NK-92 (cell line): ENCODE data around the gene ODAD3.

Experiments
- DNase-seq: peaks from one replicate; lab custom pipeline; 2025; ENCODE audit not compliant: unreplicated experiment; lab: John Stamatoyannopoulos, UW

The ODAD3 gene

DNA sequence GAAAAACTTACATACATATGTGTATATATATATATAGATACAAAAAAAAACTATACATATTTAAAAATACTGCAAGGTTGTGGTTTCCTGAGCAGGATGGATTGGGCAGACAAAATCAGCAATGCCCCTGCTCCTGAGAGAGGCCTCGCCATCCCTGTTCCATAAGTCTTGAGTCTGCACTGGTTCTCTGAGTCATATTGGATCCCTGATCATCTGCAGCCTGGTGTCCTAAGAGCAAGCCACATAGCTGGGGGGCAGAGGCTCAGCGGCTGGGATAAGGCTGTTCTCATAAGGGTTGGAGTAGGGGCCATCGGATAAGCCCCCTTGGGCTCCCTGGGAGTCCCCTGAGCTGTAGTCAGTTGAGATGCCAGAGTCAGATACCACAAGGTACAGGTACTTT lies 57.2 kb downstream of the ODAD3 start:
- no peak for DNase-seq

DNA sequence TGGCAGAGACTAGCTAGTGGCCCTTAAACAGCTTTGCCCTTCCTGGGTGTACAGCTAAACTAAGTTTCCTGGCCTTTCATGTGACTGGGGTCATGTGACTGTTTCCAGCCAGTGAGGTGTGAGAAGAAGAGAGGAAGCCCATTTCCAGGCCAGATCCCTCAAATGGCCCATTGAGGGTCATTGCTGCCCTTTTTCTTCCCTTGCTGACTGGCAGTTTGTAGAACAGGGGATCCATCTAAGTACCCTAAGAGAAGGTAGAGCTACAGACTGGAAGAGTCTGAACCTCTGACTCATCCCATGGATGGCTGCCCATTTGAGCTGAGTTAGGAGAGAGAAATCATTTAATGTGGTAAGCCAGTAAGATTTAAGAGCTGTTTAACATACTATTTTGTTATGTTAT lies 57.7 kb downstream of the ODAD3 start:
- DNase-seq = no peak

DNA sequence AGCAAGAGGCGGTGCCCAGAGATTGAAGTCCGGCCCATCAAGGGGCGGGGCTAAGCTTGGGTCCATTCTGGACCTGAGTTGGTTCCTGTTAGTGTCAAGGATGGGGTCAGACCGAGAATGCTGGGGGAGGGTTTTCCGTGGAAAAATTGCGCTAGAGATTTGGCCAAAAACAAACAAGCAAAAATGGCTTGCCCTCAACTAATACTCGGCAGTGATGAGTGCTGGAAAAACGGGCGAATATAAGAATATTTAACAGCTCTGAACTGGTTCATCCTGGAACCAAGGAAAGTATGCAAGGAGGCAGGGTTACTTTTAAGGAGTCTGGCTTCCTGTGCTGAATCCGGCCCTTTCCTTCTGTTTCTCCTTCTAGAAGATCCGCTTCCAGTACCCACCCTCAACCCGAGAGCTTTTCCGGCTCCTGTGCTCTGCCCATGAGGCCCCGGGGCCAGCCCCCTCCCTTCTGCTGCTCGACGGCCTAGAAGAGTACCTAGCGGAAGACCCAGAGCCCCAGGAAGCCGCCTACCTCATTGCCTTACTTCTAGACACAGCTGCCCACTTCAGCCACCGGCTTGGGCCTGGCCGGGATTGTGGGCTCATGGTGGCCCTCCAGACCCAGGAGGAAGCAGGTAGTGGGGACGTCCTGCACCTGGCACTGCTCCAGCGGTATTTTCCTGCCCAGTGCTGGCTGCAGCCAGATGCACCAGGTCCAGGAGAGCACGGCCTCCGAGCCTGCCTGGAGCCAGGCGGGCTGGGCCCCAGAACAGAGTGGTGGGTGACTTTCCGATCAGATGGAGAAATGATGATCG lies 59.6 kb downstream of the ODAD3 start:
- DNase-seq = no peak

DNA sequence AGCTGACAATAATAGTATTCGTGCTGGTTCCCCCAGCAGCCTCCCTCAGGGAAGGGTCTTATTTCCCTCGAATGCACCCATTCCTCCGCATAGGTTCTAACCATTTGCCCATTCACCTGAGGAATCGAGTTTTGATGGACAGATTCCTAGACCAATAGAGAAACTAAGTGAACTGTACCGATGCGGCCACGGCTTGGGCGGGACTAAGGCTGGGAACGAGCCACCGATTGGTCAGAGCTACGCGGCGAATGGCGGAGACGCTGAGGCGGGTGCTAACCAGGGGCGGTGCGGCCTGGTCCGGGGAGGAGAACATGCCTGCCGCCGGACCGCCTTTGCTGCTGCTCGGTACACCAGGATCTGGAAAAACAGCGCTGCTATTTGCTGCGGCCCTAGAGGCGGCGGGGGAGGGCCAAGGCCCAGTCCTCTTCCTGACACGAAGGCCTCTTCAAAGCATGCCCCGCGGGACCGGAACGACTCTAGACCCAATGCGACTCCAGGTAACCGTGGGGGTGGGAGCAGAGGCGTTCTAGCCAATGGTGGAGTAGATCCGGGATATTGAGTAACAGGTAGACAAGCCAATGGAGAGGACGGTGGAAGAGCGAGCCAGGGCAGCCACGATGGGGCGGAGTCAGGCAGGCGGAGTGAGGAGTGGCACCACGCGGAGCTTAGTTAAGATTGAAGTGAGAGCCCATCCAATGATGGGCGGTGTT lies 60.3 kb downstream of the ODAD3 start, which contains the start of gene SWSAP1:
TSS of gene SWSAP1 (plus strand) at position 234 of the 710 bp plus-strand sequence. CDS start at position 249, 15 bp downstream.
- DNase-seq = peak; percentile 91

DNA sequence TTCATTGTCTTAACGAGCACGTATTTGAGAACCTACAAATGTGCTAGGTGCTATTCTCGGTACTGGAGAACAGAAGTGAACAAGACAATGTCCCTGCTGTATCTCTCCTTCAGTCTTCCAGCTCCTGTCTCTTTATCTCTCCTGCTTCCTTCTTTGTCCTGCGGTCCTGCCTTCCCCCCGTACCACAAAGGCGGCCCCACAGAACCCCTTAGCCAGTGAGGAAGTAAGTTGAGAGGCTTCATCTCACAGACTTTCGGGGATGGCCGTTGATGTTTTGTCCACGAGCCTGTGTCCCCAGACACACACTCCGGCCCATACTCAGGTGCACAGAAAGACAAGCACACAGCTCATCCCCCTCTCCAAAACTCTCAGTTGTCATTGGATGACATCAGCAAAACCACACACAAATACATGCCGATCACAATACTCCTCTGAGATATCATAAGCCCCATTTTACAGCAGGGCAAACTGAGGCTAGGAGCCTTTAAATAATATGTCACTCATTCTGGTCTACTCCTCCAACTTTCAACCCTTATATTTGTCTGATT lies 61.0 kb downstream of the ODAD3 start:
- no peak for DNase-seq

DNA sequence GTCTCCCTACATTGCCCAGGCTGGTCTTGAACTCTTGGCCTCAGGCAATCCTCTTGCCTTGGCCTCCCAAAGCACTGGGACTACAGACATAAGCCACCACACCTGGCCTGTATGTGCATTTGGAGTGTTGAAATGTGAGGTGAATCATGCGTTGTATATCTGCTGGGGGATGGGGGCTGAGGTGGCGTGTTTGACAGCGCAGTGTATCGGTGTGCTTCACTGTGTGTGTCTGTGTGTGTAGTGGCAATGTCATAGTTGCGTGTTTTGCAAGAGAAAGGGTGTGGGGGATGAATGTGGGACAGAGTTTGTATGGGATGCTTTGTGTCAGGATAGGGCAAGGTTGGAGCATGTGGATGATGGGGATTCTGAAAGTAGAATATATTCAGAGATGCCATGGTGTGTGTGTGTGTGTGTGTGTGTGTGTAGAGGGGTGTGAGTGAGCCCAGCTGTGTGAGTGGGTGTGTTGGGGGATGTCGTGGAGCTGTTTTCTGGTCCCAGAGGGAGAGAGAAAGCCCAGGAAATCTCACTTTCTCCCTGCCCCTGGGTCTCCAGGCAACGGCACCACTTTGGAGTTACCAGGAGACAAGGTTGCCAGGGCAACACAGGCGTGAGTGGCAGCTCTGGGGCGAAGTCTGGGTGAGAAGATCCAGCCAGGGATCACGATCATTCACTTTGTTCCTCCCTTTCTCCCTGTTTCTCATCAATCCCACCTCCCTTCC lies 61.6 kb downstream of the ODAD3 start:
- DNase-seq = no peak

DNA sequence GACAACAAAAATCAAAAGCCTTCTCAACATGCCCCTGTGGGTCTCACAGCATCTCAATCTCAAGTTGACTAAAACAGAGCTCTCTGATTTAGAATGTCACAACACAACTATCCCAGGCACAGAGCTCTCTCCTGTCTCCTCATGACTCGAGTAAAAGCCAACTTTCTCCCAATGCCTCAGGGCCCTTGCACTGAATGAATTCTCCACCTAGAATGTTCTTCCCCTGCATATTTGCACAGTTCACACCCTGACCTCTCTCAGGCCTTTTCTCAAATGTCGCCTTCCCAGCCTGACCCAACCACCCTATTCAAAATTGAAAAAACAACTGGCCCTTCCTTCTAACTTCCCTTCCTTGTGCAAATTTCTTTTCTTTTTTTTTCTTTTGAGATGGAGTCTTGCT lies 64.2 kb downstream of the ODAD3 start:
- DNase-seq = no peak
